HepG2 (cell line): ENCODE data around the gene PTGR2. TPM values are rescaled to one million over a fixed set of nuclear protein-coding genes. Genes with fewer than 3 reads are reported as not detected.

Experiments used
- CENPT ChIP-seq: sonication (generic); formaldehyde crosslinking; IDR thresholded peaks from 2 replicates; pipeline ENCODE4 v1.8.0; 2022; ENCODE audit warnings: low read depth, mild to moderate bottlenecking, moderate library complexity, missing genetic modification reagents
- CREBL2 ChIP-seq: sonication (generic); formaldehyde crosslinking; IDR thresholded peaks from 2 replicates; pipeline ENCODE4 v1.8.1; 2023; ENCODE audit warnings: missing genetic modification reagents, mild to moderate bottlenecking, borderline replicate concordance
- FOXP4 ChIP-seq: sonication (generic); formaldehyde crosslinking; IDR thresholded peaks from 2 replicates; pipeline ENCODE4 v1.4.0; 2020; ENCODE audit warnings: missing genetic modification reagents
- IKZF4 ChIP-seq: sonication (generic); formaldehyde crosslinking; IDR thresholded peaks from 2 replicates; pipeline ENCODE4 v1.5.1; 2020; ENCODE audit warnings: borderline replicate concordance, mild to moderate bottlenecking, low read depth, missing genetic modification reagents; ENCODE audit errors: not compliant biosample characterization
- IKZF5 ChIP-seq: IDR thresholded peaks from 2 replicates; pipeline ENCODE4 v1.6.1; 2018; ENCODE audit warnings: missing genetic modification reagents, mild to moderate bottlenecking, missing compliant biosample characterization
- MTA3 ChIP-seq: sonication (generic); formaldehyde crosslinking; IDR thresholded peaks from 2 replicates; pipeline ENCODE4 v1.4.0; 2020; ENCODE audit warnings: missing genetic modification reagents
- MTF1 ChIP-seq: sonication (generic); formaldehyde crosslinking; IDR thresholded peaks from 2 replicates; pipeline ENCODE4 v1.5.0; 2020; ENCODE audit warnings: missing genetic modification reagents
- NR0B2 ChIP-seq: sonication (generic); formaldehyde crosslinking; IDR thresholded peaks from 2 replicates; pipeline ENCODE4 v1.4.0; 2020; ENCODE audit warnings: mild to moderate bottlenecking, missing genetic modification reagents
- ONECUT2 ChIP-seq: sonication (generic); formaldehyde crosslinking; IDR thresholded peaks from 2 replicates; pipeline ENCODE4 v1.4.0; 2020; ENCODE audit warnings: missing genetic modification reagents
- SIX4 ChIP-seq: sonication (generic); formaldehyde crosslinking; IDR thresholded peaks from 2 replicates; pipeline ENCODE4 v1.4.0; 2020; ENCODE audit warnings: missing genetic modification reagents
- SRSF1 ChIP-seq: fragments of 200-400 bp; formaldehyde crosslinking; optimal IDR thresholded peaks from 2 replicates; pipeline ENCODE3; 2017; ENCODE audit warnings: mild to moderate bottlenecking, low read depth, low read length, moderate library complexity
- ZBED4 ChIP-seq: sonication (generic); formaldehyde crosslinking; IDR thresholded peaks from 2 replicates; pipeline ENCODE4 v1.4.0; 2020; ENCODE audit warnings: missing genetic modification reagents, borderline replicate concordance
- ZSCAN20 ChIP-seq: sonication (generic); formaldehyde crosslinking; IDR thresholded peaks from 2 replicates; pipeline ENCODE4 v1.4.0; 2020; ENCODE audit warnings: missing genetic modification reagents, mild to moderate bottlenecking, borderline replicate concordance
- polyA plus RNA-seq, 8 experiments: library from polyadenylated mRNA; depleted of rRNA in 3 of 8; stranded (reverse) in 7 of 8; unstranded in 1 of 8; fragments of >200 nt; fragmentation: Illumina TruSeq in 4 of 8; extraction: Trizol in 4 of 8; gene quantifications; 2 replicates each; pipeline versions ENCODE4 v1.2.1 to v1.2.3, GENCODE V29; 2011 to 2016; ENCODE audit warnings: low read depth in 4 of 8, missing spikeins in 1 of 8, mixed read lengths in 1 of 8; ENCODE audit not compliant: insufficient read depth in 1 of 8
- total RNA-seq, 5 experiments: library from RNA; depleted of rRNA; stranded (reverse); fragments of >200 nt; fragmentation: Illumina TruSeq; extraction: Trizol; gene quantifications; 2 replicates each; pipeline ENCODE4 v1.2.3, GENCODE V29; 2016; ENCODE audit warnings: low read depth in 1 of 5
- TF ChIP-seq, protein P1 (sequence below): sonication (generic); formaldehyde crosslinking; IDR thresholded peaks from 2 replicates; pipeline ENCODE4 v1.9.0; 2021; ENCODE audit warnings: mild to moderate bottlenecking, missing genetic modification reagents

PTGR2 gene
- total and polyA plus RNA-seq, 2 of the 13 experiments (the other 11 are each of a cell fraction or from before 2014, with no cell fraction given) = 3.0 to 4.3 TPM

DNA sequence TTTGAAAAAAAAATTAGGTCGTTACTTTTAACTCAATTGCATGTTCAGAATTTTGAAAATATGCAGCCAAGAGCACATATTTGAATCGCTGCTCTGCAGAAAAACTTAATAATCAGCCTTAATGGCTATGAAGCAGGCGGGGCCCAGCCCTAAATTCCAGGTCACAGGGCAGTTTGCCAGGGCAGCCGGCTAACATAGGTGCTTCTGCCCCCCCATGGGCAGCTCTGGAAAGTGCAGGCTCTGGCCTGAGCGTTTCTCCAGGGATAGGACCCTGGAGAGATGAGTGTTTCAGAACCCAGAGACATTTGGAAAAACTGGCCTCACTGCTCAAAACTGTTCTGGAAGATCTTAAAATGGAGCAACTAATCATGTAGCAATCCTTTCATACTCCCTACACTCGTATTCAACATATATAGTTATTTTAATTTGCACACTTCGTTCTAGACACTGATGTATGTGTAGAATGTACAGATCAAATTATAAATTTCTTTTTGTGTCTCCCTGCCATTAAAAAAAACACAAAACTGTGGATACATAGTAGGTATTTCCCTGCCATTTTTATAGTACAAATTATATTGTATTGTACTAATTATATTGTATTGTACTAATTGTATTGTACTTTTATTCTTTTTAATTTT is 26.0 kb upstream of the PTGR2 start (continued):
- no peak for TF ChIP-seq NR0B2 (CRISPR knock-in tag)
- no peak for TF ChIP-seq MTF1 (CRISPR knock-in tag)
- TF ChIP-seq ONECUT2 (CRISPR knock-in tag) = no peak
- TF ChIP-seq IKZF5 (CRISPR knock-in tag) = 0 out of 2 replicates have a peak, but pooled peaks have one; percentile 37
- no peak for TF ChIP-seq SIX4 (CRISPR knock-in tag)
- TF ChIP-seq ZSCAN20 = 0 out of 2 replicates have a peak, but pooled peaks have one; percentile 60
- no peak for TF ChIP-seq FOXP4 (CRISPR knock-in tag)
- no peak for TF ChIP-seq MTA3
- no peak for TF ChIP-seq SRSF1
- TF ChIP-seq CENPT (CRISPR knock-in tag) = no peak
- TF ChIP-seq, protein P1, sequence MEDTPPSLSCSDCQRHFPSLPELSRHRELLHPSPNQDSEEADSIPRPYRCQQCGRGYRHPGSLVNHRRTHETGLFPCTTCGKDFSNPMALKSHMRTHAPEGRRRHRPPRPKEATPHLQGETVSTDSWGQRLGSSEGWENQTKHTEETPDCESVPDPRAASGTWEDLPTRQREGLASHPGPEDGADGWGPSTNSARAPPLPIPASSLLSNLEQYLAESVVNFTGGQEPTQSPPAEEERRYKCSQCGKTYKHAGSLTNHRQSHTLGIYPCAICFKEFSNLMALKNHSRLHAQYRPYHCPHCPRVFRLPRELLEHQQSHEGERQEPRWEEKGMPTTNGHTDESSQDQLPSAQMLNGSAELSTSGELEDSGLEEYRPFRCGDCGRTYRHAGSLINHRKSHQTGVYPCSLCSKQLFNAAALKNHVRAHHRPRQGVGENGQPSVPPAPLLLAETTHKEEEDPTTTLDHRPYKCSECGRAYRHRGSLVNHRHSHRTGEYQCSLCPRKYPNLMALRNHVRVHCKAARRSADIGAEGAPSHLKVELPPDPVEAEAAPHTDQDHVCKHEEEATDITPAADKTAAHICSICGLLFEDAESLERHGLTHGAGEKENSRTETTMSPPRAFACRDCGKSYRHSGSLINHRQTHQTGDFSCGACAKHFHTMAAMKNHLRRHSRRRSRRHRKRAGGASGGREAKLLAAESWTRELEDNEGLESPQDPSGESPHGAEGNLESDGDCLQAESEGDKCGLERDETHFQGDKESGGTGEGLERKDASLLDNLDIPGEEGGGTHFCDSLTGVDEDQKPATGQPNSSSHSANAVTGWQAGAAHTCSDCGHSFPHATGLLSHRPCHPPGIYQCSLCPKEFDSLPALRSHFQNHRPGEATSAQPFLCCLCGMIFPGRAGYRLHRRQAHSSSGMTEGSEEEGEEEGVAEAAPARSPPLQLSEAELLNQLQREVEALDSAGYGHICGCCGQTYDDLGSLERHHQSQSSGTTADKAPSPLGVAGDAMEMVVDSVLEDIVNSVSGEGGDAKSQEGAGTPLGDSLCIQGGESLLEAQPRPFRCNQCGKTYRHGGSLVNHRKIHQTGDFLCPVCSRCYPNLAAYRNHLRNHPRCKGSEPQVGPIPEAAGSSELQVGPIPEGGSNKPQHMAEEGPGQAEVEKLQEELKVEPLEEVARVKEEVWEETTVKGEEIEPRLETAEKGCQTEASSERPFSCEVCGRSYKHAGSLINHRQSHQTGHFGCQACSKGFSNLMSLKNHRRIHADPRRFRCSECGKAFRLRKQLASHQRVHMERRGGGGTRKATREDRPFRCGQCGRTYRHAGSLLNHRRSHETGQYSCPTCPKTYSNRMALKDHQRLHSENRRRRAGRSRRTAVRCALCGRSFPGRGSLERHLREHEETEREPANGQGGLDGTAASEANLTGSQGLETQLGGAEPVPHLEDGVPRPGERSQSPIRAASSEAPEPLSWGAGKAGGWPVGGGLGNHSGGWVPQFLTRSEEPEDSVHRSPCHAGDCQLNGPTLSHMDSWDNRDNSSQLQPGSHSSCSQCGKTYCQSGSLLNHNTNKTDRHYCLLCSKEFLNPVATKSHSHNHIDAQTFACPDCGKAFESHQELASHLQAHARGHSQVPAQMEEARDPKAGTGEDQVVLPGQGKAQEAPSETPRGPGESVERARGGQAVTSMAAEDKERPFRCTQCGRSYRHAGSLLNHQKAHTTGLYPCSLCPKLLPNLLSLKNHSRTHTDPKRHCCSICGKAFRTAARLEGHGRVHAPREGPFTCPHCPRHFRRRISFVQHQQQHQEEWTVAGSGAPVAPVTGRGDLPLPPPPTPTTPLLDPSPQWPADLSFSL (CRISPR knock-in tag) = no peak
- no peak for TF ChIP-seq CREBL2 (CRISPR knock-in tag)
- no peak for TF ChIP-seq ZBED4 (CRISPR knock-in tag)
- TF ChIP-seq IKZF4 (CRISPR knock-in tag) = no peak
